ACHN (cell line): Measurements from ENCODE around the gene VSIG1.

Source experiments
- DNase-seq: peaks from one replicate; pipeline ENCODE4 v3.0.0-alpha.2; 2015
- in situ Hi-C: cut with HindIII; loops from 2 replicates; pipeline ENCODE4 v1.10.0; 2017; ENCODE audit warnings: low sequenced_read_pairs, low pct_ligation_motif_present, low pct_unique_long_range_greater_than_20kb

Gene VSIG1

GRCh38 chrX:108055546-108055945 lies 10.7 kb downstream of the VSIG1 start:
- in situ Hi-C loops: no loop called here

GRCh38 chrX:108059801-108060200 lies 14.9 kb downstream of the VSIG1 start:
- in situ Hi-C loops: no loop called here
- no peak for DNase-seq

More at GRCh38 chrX:108055546-108055945, 10.7 kb downstream of the VSIG1 start:
- no peak for DNase-seq

GRCh38 chrX:108064001-108064400 lies 19.1 kb downstream of the VSIG1 start:
- DNase-seq: no peak
- in situ Hi-C loops: no loop called here

GRCh38 chrX:108064613-108065012 lies 19.7 kb downstream of the VSIG1 start:
- no peak for DNase-seq
- in situ Hi-C loops: no loop called here

GRCh38 chrX:108068121-108068520 lies 23.3 kb downstream of the VSIG1 start:
- DNase-seq: no peak
- in situ Hi-C loops: no loop called here

- in situ Hi-C loops: no loop called here
- DNase-seq: no peak
Measured at GRCh38 chrX:108070891-108071290, 26.0 kb downstream of the VSIG1 start.

GRCh38 chrX:108071578-108071977 lies 26.7 kb downstream of the VSIG1 start:
- DNase-seq: no peak
- in situ Hi-C loops: no loop called here

- in situ Hi-C loops: no loop called here
- DNase-seq: no peak
Measured at GRCh38 chrX:108072746-108073145, 27.9 kb downstream of the VSIG1 start.

GRCh38 chrX:108081110-108081509 lies 36.2 kb downstream of the VSIG1 start:
- DNase-seq: no peak
- in situ Hi-C loops: no loop called here

GRCh38 chrX:108087792-108088191 lies 42.9 kb downstream of the VSIG1 start:
- DNase-seq: no peak
- in situ Hi-C loops: no loop called here

GRCh38 chrX:108088511-108088910 lies 43.6 kb downstream of the VSIG1 start:
- DNase-seq: no peak
- in situ Hi-C loops: no loop called here

- peak; percentile 22 for DNase-seq
- in situ Hi-C loops: no loop called here
Measured at GRCh38 chrX:108090491-108091263, 45.8 kb downstream of the VSIG1 start.

GRCh38 chrX:108091264-108091877 lies 46.5 kb downstream of the VSIG1 start, which contains the start of the genes ATG4A and PSMD10:
TSS of gene ATG4A (plus strand) at chrX:108091778. CDS start at chrX:108091827, 49 bp downstream.
TSS of gene PSMD10 (minus strand) at chrX:108091542. CDS start at chrX:108091520, 22 bp downstream.
- in situ Hi-C loops: no loop called here
- DNase-seq: peak; percentile 89

GRCh38 chrX:108091878-108092291 lies 47.0 kb downstream of the VSIG1 start:
- DNase-seq: no peak
- in situ Hi-C loops: no loop called here

GRCh38 chrX:108097380-108097779 lies 52.5 kb downstream of the VSIG1 start:
- in situ Hi-C loops: no loop called here

GRCh38 chrX:108105473-108105872 lies 60.6 kb downstream of the VSIG1 start:
- in situ Hi-C loops: no loop called here
- no peak for DNase-seq

More at GRCh38 chrX:108097380-108097779, 52.5 kb downstream of the VSIG1 start:
- no peak for DNase-seq

- DNase-seq: no peak
- in situ Hi-C loops: no loop called here
Measured at GRCh38 chrX:108114541-108114940, 69.7 kb downstream of the VSIG1 start.

GRCh38 chrX:108117988-108118387 lies 73.1 kb downstream of the VSIG1 start:
- in situ Hi-C loops: no loop called here
- no peak for DNase-seq

- no peak for DNase-seq
- in situ Hi-C loops: no loop called here
Measured at GRCh38 chrX:108121291-108121690, 76.4 kb downstream of the VSIG1 start.

GRCh38 chrX:108122748-108123147 lies 77.9 kb downstream of the VSIG1 start:
- no peak for DNase-seq
- in situ Hi-C loops: no loop called here
